Activated gamma-delta T cell treated with Interleukin-2 at 50 U/mL for 16 hours (primary cell): ENCODE results near the gene RAB31.
"Not testable (repeated sequence)": the region's sequence is repeated elsewhere in the genome, so short reads cannot be mapped to it uniquely, and the experiment has no call there.

ENCODE experiments used
- DNase-seq: peaks from one replicate; pipeline ENCODE4 v3.0.0-alpha.2; 2020

Gene RAB31

GRCh38 chr18:9848170-9848879 lies 140.2 kb downstream of the RAB31 start:
- no peak for DNase-seq

DNA sequence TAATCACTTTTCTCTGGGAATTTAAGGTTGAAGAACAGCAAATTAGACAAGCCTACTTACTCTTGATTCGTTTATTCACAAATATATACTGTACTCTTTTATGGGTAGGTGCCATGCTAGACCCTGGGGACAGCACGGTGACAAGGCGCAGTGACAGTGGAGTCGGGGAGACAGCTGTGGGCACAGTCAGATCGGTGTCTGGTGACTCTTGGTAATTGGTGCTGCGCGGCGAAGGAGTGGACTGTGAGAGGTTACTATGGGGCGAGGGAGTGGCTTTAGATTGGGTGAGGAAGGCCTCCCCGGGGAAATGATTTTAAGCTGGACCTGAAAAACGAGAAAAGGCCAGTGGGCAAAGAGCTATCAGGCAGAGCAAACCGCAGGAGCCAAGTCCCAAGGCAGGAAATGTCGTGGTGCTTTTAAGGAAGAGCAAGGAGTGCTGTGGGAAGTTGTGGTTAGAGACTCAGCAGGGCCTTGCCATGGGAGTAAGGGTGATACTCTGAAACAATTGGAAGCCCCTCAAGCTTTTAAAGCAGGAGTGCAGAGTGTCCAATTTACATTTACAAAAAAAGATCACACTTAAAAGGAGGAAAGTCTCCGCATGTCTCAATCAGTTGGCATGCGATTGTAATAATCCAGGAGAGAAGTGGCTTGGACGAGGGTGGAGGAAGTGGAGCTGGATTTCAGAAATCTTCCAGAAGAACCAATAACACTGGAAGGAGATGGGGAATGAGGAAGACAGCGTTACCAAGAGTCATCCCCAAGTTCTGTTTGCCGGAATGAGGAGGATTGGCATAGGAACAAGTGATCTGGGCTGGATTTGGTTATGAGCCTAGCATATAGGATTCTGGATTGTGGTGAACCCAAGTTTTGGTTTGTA lies 141.5 kb downstream of the RAB31 start:
- DNase-seq, result no peak

GRCh38 chr18:9850309-9850708 lies 142.2 kb downstream of the RAB31 start:
- no peak for DNase-seq

- DNase-seq, result no peak
These were observed 143.4 kb downstream of the RAB31 start for GRCh38 chr18:9851511-9851910.

DNA sequence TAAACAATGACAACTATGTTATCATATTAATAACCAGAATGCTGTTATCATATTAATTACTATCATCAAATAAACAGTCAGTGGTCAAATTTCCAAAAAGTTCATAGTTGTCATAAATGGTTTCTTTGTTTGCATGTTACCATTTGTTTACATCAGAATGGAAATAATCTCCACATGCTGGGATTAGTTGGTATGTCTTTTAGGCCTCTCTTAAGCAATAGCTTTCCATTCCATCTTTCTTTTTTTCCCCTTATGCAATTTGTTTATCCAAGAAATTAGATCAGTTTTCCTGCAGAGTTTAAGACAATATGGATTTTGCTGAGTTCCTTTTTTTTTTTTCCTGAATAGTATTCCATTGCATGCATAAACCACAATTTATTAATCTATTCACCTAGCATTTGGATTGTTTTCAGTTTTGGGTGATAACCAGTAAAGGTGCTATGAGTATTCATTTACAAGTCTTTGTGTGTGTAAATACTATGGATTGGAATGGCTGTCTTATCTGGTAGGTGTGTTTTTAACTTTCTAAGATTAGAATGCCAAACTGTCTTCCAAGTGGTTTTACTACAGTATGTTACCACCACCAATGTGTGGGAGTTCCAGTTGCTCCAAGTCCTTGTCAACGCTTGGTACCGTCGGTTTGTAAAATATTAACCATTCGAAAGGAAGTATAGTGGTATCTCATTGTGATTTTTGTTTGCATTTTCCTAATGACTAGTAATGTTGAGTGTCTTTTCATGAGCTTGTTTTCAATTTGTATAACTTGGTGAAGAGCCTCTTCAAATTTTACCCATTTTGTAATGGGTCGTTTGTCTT lies 144.4 kb downstream of the RAB31 start:
- no peak for DNase-seq

GRCh38 chr18:9854801-9855676 lies 146.9 kb downstream of the RAB31 start:
- DNase-seq, result no peak

GRCh38 chr18:9855681-9856080 lies 147.6 kb downstream of the RAB31 start:
- DNase-seq, result no peak

DNA sequence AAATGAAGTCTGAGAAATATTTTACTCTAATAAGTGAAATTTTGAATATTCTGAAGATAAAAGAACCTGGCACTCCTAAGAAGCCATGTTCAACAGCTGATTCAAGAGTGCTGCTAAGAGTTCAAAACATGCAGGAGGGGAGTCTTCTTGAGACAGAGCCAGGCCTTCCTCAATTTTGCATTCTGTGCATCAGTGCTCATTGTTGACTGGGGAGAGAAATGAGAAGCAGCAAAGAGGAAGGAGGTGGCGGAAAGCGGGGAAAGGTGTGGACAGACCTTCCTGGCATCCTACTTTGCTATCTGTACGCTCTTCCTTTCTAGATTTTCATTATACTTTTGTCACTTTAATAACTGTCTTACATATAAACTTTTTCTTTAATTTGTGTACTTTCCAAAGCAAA lies 148.0 kb downstream of the RAB31 start:
- DNase-seq, result no peak

DNA sequence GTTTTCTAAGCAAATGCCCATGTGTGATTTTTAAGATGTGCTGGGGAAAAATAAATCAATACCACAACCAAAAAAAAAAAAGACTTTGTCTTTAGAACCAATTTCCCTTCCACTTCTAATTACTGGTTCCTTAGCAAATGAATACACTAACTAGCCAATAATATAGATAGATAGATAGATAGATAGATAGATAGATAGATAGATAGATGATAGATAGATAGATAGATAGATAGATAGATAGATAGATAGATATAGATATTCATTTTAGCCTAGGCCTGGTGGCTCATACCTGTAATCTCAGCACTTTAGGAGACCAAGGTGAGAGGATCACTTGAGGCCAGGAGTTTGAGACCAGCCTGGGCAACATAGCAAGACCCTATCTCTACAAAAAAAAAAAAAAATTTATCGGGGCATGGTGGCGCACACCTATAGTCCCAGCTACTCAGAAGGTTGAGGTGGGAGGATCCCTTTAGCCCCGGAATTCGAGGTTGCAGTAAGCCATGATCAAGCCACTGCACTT lies 149.4 kb downstream of the RAB31 start:
- not testable (repeated sequence) for DNase-seq

DNA sequence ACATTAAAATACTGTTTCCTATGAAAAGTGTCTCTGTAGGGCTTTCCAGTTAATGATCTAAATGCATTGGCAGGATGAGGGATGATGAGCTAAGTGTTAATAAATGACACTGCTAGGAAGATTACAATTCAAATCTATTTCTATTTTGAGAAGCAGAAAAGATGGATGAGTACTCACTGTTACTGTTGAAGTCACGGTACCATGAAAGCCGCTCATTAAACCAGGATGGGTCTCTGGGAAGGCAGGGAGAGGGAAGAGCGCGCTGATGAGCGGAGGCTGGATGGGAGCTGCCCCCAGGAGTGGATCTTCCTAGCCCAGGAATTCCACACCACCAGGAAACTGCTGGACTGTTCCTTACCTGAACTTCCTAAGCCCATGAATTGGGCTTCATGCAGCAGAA lies 150.5 kb downstream of the RAB31 start:
- no peak for DNase-seq

GRCh38 chr18:9859232-9859631 lies 151.1 kb downstream of the RAB31 start:
- DNase-seq, result no peak

- no peak for DNase-seq
These were observed 152.6 kb downstream of the RAB31 start for GRCh38 chr18:9860682-9861081.

- no peak for DNase-seq
These were observed 153.1 kb downstream of the RAB31 start for GRCh38 chr18:9861157-9861556.

DNA sequence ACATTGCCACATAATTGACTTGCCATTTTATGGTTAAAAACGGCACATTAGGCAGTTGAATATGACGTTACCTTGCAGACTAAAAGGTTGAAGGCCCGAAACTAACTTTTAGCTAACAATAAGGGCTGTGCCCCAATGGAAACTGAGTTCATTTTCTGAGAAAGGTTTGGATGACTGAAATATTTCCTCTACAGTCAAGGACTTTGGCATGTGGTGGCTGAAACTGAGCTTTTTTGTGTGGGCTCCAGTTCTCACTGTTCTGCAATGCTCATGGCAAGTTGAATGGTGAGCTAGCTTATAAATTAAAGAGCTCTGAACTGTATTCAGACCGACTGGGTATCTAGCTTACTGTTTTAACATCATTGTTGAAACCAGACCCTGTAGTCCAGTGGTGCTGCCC lies 153.8 kb downstream of the RAB31 start:
- no peak for DNase-seq

- no peak for DNase-seq
These were observed 154.6 kb downstream of the RAB31 start for GRCh38 chr18:9862686-9863085.

- DNase-seq, result no peak
These were observed 155.2 kb downstream of the RAB31 start for GRCh38 chr18:9863282-9863681.

DNA sequence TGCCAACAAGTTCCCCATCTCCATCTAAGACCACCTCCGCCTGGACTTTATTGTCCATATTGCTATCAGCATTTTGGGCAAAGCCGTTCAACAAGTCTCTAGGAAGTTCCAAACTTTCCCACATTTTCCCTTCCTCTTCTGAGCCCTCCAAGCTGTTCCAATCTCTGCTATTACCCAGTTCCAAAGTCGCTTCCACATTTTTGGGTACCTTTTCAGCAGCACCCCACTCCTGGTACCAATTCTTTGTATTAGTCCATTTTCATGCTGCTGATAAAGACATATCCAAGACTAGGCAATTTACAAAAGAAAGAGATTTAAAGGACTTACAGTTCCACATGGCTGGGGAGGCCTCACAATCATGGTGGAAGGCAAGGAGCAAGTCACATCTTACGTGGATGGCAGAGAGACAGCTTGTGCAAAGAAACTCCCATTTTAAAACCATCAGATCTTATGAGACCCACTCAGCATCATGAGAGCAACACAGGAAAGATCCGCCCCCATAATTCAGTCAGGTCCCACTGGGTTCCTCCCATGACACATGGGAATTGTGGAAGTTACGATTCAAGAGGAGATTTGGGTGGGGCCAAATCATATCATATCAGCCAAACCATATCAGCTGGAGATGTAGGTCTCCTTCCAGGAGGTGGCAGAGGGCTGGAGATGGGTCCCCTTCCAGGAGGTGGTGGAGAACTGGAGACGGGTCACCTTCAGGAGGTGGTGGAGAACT lies 157.8 kb downstream of the RAB31 start:
- DNase-seq, result no peak

DNA sequence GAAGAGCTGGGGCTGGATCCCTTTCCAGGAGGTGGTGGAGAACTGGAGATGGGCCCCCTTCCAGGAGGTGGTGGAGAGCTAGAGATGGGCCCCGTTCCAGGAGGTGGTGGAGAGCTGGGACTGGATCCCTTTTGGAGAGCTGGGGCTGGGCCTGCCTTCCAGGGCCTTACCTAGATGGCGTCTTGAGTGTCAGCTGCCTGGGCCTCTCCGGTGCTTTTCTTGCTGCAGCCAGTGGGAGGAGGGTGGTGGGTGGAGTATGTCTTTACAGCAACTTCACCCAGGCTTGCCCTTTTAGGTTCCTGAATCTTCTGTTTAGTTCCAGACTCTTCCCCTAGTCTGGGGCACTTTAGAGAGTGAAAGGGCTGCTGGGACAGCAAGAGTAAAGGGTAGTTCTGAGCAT lies 158.5 kb downstream of the RAB31 start:
- no peak for DNase-seq

- DNase-seq, result no peak
These were observed 159.0 kb downstream of the RAB31 start for GRCh38 chr18:9867071-9867594.

DNA sequence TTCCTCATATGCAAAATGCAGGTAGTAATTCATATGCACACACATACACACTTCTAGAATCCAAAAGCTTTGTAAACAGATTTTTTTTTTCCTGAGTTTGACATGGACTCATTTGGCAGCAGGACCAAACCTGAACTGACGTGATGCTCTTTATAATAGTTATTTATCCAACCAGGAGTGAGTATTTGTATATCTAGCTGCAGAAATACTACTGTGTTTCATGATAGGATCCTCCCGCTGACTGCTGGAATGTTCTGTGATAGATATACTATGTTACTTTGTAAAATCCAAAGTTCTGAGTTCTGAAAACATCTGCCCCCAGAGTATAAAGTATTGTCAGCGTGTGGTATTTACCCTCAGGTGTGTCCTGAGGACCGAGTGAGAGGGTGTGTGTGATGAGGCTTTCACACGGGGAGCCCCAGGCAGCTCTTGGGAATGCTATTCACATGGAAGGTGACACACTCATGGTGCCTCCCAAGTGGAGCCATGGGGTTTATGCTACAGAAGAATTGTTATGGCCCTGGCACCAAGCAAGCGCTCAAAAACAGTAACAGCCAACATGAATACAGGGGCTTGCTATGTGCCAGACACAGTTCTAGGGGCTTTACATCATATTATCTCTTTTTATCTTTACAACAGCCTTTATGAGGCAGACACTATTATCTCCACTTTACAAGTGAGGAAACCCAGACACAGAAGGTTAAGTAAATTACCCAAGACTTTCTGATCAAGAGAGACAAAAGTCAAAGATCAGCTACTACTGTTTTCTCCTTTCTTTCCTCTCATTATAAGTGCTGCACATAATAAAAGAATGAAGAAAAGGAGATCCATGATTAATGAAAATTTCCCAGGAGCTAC lies 161.0 kb downstream of the RAB31 start:
- DNase-seq, result no peak
